ENCODE results near the gene TSPAN5. TPM values are rescaled to one million over a fixed set of nuclear protein-coding genes. Genes with fewer than 3 reads are reported as not detected.

TSPAN5 gene
- polyA plus RNA-seq, 1 of the 3 experiments (the other 2 are of a cell fraction): 38.6 TPM

DNA sequence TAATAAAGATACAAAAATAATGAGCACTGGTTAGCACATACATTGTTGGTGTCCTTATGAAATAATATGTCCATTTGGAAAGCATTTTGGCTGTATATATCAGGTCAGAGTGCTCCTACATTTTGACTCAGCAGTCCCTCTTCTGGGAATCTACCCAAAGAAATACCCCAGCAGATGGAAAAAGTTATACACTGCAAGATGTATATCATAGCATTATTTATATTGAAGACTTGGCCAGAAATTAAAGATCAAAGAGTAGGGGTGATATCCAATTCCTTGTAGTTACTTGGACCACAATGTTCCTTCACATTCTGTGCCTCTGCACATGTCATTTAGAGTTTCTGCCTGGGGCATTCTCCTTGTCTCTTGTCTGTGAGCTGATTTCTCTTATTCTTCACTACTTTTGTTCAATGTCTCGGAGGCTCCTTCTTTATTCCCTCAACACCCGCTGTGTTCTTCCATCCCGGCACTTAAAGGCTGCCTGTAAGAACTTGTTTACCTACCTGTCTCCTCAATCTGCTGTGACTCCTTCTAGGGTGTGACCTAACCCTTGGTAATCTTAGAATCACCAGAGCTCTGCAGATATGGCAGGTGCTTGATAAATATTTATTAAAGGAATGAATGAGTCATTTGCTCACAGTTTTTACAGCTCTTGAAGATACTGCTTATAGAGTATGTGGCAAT is 3.1 kb upstream of the TSPAN5 start:
- CTCF ChIA-PET: interaction anchor here (1.2 to 2.1 kb wide), 4 partner anchors 9 to 194 kb away, joined by 4 to 6 read pairs (median 4); no protein-coding TSS in a partner anchor
- H3F3A ChIP-seq (replicated peaks; ENCODE audit: insufficient read depth): peaks cover 20% of the 10 kb centered on the region
- H3K27me3 ChIP-seq (ENCODE audit: insufficient read depth): no peaks in the 10 kb centered on the region
- no peaks in the 10 kb centered on the region for H4K20me1 ChIP-seq (ENCODE audit: insufficient read depth)
- POLR2A ChIA-PET: no interaction called here
- H3K27ac ChIP-seq (ENCODE audit: low read depth in 2 of 2, low read length in 1 of 2): no peak overlapping the region; a peak in 1 of 4 replicates
- no peak overlapping the region for H3K9ac ChIP-seq
- WGBS (ENCODE audit: low lambda C conversion rate): 95% methylated on average over 3 of the region's 3 CpGs
- H3K4me2 ChIP-seq: no peak overlapping the region
- no peak overlapping the region for H3K4me3 ChIP-seq (ENCODE audit: low read depth in 2 of 2, low read length in 1 of 2)
- no peak overlapping the region for H2AFZ ChIP-seq (ENCODE audit: low read depth)
- H3K9me3 ChIP-seq: no peaks in the 10 kb centered on the region
- H3K36me3 ChIP-seq (replicated peaks in 1 of 2; ENCODE audit: control insufficient read depth in 1 of 2, insufficient read depth in 2 of 2, low read length in 1 of 2): no peaks in the 10 kb centered on the region
- no peak for TF ChIP-seq REST (IDR thresholded peaks at IDR 0.05; ENCODE audit: low read depth, low read length)
- 0 out of 2 replicates have a peak, but pooled peaks have one; percentile 16 for TF ChIP-seq TCF12 (IDR thresholded peaks at IDR 0.05)
- TF ChIP-seq JUND (IDR thresholded peaks at IDR 0.05): 0 out of 2 replicates have a peak, but pooled peaks have one; percentile 6
- peaks cover 32% of the 10 kb centered on the region for H3K79me2 ChIP-seq (ENCODE audit: insufficient read depth)
- peaks cover 9 to 14% of the 10 kb centered on the region in 2 experiments for H3K4me1 ChIP-seq (ENCODE audit: control insufficient read depth in 1 of 2, insufficient read depth in 2 of 2, low read depth in 1 of 2, low read length in 1 of 2)
- no peak for DNase-seq
- no peaks in the 10 kb centered on the region for H3K9me2 ChIP-seq

DNA sequence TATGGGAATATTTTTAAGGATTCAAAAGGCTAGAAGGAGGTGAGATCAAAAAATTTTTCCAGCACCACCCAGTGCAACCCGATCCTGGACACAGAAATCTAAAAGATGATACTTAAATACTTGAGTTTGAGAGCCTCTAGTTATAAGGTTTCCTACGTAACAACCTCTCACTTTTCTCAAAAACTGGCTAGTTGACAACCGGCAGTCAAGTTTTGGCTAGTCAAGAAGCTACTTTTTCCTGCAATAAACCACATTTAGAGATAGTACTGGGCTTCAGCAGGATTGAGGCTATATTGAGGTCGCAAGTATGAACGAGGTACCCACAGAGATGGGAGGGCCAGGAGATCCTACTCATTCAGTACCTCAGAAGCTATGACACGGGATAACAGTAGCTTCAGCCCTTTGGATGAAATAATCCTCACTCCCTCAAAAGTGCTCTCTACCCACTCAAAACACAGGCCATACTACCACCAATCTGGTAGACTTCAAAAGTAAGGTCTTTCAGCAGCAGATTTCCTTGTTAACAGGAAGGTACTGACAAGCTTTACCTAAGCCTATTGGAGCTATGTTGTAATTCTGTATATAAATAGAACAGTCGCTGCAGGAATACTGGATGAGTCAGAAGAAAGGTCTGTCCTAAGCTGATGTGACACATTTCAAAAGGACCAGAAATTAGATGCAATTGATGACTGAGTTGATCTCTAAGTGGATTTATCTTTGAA is 1.5 kb upstream of the TSPAN5 start:
- Histone ChIP-seq H3K4me3 (ENCODE audit: low read depth in 2 of 2, low read length in 1 of 2) (peak overlapping the region; percentile 96; a peak in 3 of 4 replicates), H3K27ac (ENCODE audit: low read depth in 2 of 2, low read length in 1 of 2) (peak overlapping the region in 1 of 2 experiments; percentile 81; a peak in 2 of 4 replicates), H3K9ac (peak overlapping the region; percentile 82), H3K4me1 (ENCODE audit: control insufficient read depth in 1 of 2, insufficient read depth in 2 of 2, low read depth in 1 of 2, low read length in 1 of 2) (peaks cover 19 to 22% of the 10 kb centered on the region in 2 experiments), H3F3A (replicated peaks; ENCODE audit: insufficient read depth) (peaks cover 28% of the 10 kb centered on the region), H3K27me3 (ENCODE audit: insufficient read depth) (no peaks in the 10 kb centered on the region), H2AFZ (ENCODE audit: low read depth) (no peak overlapping the region), H3K79me2 (ENCODE audit: insufficient read depth) (peaks cover 48% of the 10 kb centered on the region), H4K20me1 (ENCODE audit: insufficient read depth) (no peaks in the 10 kb centered on the region), H3K36me3 (replicated peaks in 1 of 2; ENCODE audit: control insufficient read depth in 1 of 2, insufficient read depth in 2 of 2, low read length in 1 of 2) (no peaks in the 10 kb centered on the region), H3K9me2 (no peaks in the 10 kb centered on the region), H3K9me3 (no peaks in the 10 kb centered on the region), H3K4me2 (peak overlapping the region; percentile 98)
- ChIA-PET POLR2A (interaction anchor here (0.9 to 2.2 kb wide), 2 partner anchors 336 to 399 kb away, joined by 3 to 8 read pairs; partner anchors contain the start of genes METAP1 and RAP1GDS1), CTCF (interaction anchor here (0.9 to 3.1 kb wide), 7 partner anchors 11 to 399 kb away, joined by 3 to 25 read pairs (median 6); partner anchors contain the start of genes METAP1 and RAP1GDS1)
- DNase-seq: no peak
- TF ChIP-seq MEF2A (IDR thresholded peaks at IDR 0.05; ENCODE audit: borderline replicate concordance, low read depth) (peak; percentile 57; the same call in 1 of the 2 replicates), MXI1 (IDR thresholded peaks at IDR 0.05; ENCODE audit: low read depth, low read length) (no peak), JUND (IDR thresholded peaks at IDR 0.05) (0 out of 2 replicates have a peak, but pooled peaks have one; percentile 18), FOSL2 (IDR thresholded peaks at IDR 0.05; ENCODE audit: borderline replicate concordance, low read depth) (peak; percentile 39; the same call in 1 of the 2 replicates), USF2 (IDR thresholded peaks at IDR 0.05; ENCODE audit: borderline replicate concordance, low read depth, low read length) (no peak), CHD2 (IDR thresholded peaks at IDR 0.05; ENCODE audit: low read length, partially characterized antibody) (no peak)
- TF ChIP-seq, protein P1, sequence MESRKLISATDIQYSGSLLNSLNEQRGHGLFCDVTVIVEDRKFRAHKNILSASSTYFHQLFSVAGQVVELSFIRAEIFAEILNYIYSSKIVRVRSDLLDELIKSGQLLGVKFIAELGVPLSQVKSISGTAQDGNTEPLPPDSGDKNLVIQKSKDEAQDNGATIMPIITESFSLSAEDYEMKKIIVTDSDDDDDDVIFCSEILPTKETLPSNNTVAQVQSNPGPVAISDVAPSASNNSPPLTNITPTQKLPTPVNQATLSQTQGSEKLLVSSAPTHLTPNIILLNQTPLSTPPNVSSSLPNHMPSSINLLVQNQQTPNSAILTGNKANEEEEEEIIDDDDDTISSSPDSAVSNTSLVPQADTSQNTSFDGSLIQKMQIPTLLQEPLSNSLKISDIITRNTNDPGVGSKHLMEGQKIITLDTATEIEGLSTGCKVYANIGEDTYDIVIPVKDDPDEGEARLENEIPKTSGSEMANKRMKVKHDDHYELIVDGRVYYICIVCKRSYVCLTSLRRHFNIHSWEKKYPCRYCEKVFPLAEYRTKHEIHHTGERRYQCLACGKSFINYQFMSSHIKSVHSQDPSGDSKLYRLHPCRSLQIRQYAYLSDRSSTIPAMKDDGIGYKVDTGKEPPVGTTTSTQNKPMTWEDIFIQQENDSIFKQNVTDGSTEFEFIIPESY (IDR thresholded peaks at IDR 0.05; ENCODE audit: borderline replicate concordance, low read depth): no peak
- TF ChIP-seq, protein P2, sequence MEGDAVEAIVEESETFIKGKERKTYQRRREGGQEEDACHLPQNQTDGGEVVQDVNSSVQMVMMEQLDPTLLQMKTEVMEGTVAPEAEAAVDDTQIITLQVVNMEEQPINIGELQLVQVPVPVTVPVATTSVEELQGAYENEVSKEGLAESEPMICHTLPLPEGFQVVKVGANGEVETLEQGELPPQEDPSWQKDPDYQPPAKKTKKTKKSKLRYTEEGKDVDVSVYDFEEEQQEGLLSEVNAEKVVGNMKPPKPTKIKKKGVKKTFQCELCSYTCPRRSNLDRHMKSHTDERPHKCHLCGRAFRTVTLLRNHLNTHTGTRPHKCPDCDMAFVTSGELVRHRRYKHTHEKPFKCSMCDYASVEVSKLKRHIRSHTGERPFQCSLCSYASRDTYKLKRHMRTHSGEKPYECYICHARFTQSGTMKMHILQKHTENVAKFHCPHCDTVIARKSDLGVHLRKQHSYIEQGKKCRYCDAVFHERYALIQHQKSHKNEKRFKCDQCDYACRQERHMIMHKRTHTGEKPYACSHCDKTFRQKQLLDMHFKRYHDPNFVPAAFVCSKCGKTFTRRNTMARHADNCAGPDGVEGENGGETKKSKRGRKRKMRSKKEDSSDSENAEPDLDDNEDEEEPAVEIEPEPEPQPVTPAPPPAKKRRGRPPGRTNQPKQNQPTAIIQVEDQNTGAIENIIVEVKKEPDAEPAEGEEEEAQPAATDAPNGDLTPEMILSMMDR (IDR thresholded peaks at IDR 0.05): no peak
- WGBS (ENCODE audit: low lambda C conversion rate): 81% methylated on average over 7 of the region's 7 CpGs

All from SK-N-SH (cell line).